Activated T-cell treated with anti-CD3 and anti-CD28 coated beads, Interleukin-2, amount 50 U/mL, for 72 hours (primary cell): Measurements from ENCODE around the gene FAM241B. TPM values are rescaled to one million over a fixed set of nuclear protein-coding genes. Genes with fewer than 3 reads are reported as not detected.

Experiments
- ATAC-seq, 2 donors: fragments of 150-1000 bp; cut with Tn5 transposase; replicated peaks in 1 of 2; 2 replicates each; pipeline ENCODE4 v1.10.0; 2021; ENCODE audit warnings: moderate library complexity in 2 of 2, mild to moderate bottlenecking in 1 of 2
- DNase-seq, 2 donors: peaks; one replicate each; pipeline ENCODE4 v3.0.0; 2021 to 2022; ENCODE audit warnings: mixed read lengths in 1 of 2
- H3K27ac Mint-ChIP-seq: one replicate; pipeline ENCODE4 v1.8.0; 2022; ENCODE audit warnings: mild to moderate bottlenecking, moderate library complexity, mixed read lengths
- H3K27me3 Mint-ChIP-seq: one replicate; pipeline ENCODE4 v1.8.0; 2022; ENCODE audit warnings: low read depth, mixed read lengths
- H3K36me3 Mint-ChIP-seq, 2 donors: one replicate each; pipeline ENCODE4 v1.8.0; 2022; ENCODE audit warnings: mixed read lengths in 2 of 2, mild to moderate bottlenecking in 1 of 2; ENCODE audit not compliant: insufficient read depth in 2 of 2
- H3K4me1 Mint-ChIP-seq: one replicate; pipeline ENCODE4 v1.8.0; 2022; ENCODE audit warnings: low read depth, mixed read lengths
- H3K4me3 Mint-ChIP-seq, 2 donors: one replicate each; pipeline ENCODE4 v1.8.0; 2022; ENCODE audit warnings: mild to moderate bottlenecking in 2 of 2, mixed read lengths in 2 of 2, moderate library complexity in 2 of 2
- H3K9me3 Mint-ChIP-seq, 2 donors: one replicate each; pipeline ENCODE4 v1.8.0; 2022; ENCODE audit warnings: mixed read lengths in 2 of 2
- total RNA-seq, 2 donors: library from RNA; stranded (reverse); gene quantifications; one replicate each; pipeline ENCODE4 v1.2.3, GENCODE V29; 2022

Gene FAM241B
- total RNA-seq, 2 donors from 2014 or later, result 10.9 to 11.8 TPM

DNA sequence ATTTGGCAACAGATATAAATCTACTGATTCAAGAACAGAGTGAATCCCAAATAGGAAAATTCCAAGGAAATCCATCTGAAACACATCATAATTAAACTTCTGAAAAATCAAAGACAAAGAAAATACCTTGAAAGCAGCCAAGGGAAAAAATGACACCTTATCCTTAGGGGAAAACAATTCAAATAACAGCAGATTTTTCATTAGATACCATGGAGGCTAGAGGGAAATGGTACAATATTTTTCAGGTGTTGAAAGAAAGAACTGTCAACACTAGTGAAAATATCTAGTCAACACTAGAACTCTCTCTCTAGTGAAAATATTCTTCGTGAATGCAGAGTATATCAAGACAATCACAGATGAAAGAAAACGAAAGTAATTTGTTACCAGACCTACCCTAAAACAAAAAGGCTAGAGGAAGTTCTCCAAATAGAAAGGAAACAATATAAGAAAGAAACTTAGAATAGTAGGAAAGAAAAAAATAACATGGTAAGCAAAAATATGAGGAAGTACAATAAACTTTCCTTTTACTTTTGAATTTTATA lies 5.7 kb upstream of the FAM241B start:
- peak overlapping the region in 1 of 2 donors; percentile 17 for H3K4me3 Mint-ChIP-seq
- DNase-seq (no peak), ATAC-seq (no peak)
- peaks cover 17% of the 10 kb centered on the region for H3K4me1 Mint-ChIP-seq
- H3K9me3 Mint-ChIP-seq, result peaks cover 9 to 13% of the 10 kb centered on the region in 2 donors
- H3K27ac Mint-ChIP-seq, result no peak overlapping the region
- no peaks in the 10 kb centered on the region for H3K27me3 Mint-ChIP-seq
- peaks cover 5 to 9% of the 10 kb centered on the region in 2 donors for H3K36me3 Mint-ChIP-seq

DNA sequence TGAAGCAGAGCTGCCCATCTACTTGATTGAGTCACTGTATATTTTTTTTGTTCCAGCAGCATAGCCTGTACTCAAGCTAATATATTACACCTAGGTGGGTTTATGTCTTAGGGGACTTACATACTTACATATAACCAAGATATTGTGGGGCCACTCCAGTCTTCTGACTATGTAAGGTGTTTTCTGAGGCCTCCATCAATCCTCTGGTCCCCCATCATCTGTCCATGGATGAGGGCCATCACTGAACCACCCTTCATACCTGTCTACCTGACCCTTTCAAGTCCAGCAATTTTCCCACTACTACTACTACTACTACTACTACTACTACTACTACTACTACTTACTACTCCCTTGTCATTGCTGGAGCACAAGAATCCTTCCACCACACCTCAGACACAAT lies 3.2 kb upstream of the FAM241B start:
- no peak overlapping the region for H3K4me3 Mint-ChIP-seq
- no peak for DNase-seq
- peaks cover 5 to 9% of the 10 kb centered on the region in 2 donors for H3K36me3 Mint-ChIP-seq
- H3K9me3 Mint-ChIP-seq, result peaks cover 9 to 13% of the 10 kb centered on the region in 2 donors
- no peak for ATAC-seq
- H3K4me1 Mint-ChIP-seq, result peaks cover 10% of the 10 kb centered on the region
- no peaks in the 10 kb centered on the region for H3K27me3 Mint-ChIP-seq
- H3K27ac Mint-ChIP-seq, result no peak overlapping the region

DNA sequence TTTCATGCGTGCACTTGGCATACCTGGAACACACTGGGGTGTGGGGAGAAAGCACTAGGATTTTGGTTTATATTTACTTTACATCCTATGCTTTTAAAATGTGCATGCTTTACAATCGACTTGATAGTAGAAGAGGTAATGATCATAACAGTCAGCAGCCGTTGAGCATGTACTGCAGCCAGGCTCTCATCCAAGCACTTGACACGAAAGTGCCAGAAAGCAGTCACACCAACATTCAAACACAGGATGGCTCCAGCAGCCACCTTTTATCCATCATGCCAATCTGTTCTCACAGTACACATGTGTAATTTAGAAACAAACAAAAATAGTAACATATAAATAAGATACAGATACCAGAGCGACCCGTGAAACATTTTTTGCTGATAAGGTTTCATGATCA lies 1.2 kb upstream of the FAM241B start:
- Mint-ChIP-seq H3K4me3 (peak overlapping the region; percentile 11 to 29), H3K36me3 (peaks cover 3% of the 10 kb centered on the region in 2 donors), H3K4me1 (peaks cover 6% of the 10 kb centered on the region), H3K27me3 (no peaks in the 10 kb centered on the region), H3K9me3 (peaks cover 2 to 5% of the 10 kb centered on the region in 2 donors), H3K27ac (peak overlapping the region; percentile 44)
- DNase-seq, result no peak
- ATAC-seq, result no peak

DNA sequence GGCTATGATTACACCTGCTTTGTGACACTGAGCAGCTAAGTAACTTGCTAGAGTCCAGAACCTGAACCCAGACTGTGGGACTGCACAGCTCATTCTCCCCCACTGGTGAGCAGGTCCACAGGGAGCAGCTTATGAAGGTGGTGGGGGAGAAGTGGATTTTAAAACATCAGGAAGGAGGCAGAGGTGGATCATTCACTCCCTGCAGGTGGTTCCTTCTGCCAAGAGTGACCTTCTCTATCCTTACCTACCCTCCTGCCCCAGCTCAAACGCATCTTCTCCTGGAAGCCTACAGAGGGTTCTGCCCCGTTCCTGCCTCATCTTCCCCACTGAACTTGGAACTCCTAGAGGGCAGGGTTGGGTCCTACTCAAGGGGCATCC lies 539 bp upstream of the FAM241B start:
- ATAC-seq, result peak in 1 of 2 donors; percentile 5
- no peak for DNase-seq
- H3K9me3 Mint-ChIP-seq, result peaks cover under 1 to 2% of the 10 kb centered on the region in 2 donors
- peaks cover under 1% of the 10 kb centered on the region for H3K4me1 Mint-ChIP-seq
- H3K27ac Mint-ChIP-seq, result no peak overlapping the region
- H3K36me3 Mint-ChIP-seq, result peaks cover 0 to 2% of the 10 kb centered on the region in 2 donors
- H3K4me3 Mint-ChIP-seq, result peak overlapping the region; percentile 71 to 78
- H3K27me3 Mint-ChIP-seq, result no peaks in the 10 kb centered on the region

DNA sequence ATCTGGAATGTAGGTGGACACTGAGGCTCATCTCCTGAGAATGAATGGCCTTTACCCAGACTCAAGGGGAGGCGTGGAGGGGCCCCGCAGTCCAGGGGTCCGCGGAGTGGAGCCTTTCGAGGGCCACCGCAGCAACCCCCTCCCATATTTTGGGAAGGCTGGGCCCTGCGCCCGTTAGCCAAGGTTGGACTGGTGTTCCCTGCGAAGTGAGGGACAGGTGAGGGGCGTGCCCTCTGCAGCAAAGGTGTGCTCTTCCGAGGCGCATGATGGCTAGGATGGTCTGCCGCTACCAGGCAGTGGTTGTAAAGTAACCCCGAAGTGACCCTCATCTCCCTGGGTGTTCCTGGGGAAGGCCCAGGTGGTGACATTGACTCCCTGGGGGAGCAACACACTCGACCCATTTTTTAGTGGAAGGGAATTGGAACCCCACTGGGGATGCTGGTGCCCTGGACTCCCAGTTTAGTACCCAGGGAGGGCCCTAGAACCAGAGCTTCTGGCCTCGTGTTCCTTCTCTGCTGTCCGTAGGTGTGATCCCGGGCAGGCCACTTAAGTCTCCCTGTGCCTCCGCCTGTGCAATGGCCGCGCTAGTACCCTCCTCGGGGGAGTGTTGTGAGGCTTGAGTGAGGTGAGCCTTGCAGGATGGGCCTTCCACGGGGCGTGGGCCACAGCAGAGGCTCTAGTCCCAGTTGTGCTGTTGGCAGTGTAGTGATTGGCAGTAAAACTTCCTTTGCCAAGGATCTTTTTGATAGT lies 779 bp downstream of the FAM241B start:
- no peak for DNase-seq
- Mint-ChIP-seq H3K27me3 (no peaks in the 10 kb centered on the region), H3K9me3 (no peaks in the 10 kb centered on the region), H3K4me3 (peak overlapping the region; percentile 68 to 76), H3K27ac (no peak overlapping the region), H3K4me1 (no peaks in the 10 kb centered on the region), H3K36me3 (peaks cover 0 to 2% of the 10 kb centered on the region in 2 donors)
- no peak for ATAC-seq

DNA sequence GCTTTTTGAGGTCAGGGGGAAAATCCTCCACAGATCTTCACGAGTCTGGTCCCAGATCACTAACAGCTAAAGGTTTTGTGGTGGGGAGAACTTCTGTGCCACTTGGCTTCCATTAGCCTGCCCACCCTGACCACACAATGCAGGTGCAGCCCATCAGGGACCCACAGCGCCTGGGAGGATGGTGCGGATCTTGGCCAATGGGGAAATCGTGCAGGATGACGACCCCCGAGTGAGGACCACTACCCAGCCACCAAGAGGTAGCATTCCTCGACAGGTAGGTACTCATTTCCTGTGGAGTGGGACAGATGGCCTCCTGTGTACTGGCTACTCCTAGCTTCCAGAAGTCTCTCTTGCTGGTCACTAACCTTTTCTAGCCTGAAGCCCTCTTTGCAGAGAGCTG lies 1.5 kb downstream of the FAM241B start:
- H3K4me1 Mint-ChIP-seq, result no peaks in the 10 kb centered on the region

DNA sequence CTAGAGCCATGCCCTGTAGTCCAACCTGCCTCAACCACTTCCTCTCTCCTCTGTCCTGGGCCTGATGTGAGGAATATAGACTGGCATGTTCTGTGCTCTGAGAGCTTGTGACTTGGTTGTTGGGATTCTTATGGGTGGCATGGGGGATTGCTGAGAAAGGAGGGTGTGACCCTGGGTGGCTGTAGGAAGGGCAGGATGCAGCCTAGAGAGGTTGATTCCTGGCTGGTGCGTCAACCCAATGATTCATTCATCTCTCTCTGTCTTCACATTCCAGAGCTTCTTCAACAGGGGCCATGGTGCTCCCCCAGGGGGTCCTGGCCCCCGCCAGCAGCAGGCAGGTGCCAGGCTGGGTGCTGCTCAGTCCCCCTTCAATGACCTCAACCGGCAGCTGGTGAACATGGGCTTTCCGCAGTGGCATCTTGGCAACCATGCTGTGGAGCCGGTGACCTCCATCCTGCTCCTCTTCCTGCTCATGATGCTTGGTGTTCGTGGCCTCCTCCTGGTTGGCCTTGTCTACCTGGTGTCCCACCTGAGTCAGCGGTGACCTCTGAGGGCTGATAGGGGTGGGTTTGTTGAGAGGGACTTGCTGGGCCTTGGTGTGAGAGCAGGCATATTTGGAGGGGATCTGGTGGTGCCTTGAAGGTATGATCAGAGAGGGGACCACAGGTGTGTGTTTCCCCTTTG lies 2.6 kb downstream of the FAM241B start:
- H3K36me3 Mint-ChIP-seq, result peaks cover 0 to 2% of the 10 kb centered on the region in 2 donors
- no peaks in the 10 kb centered on the region for H3K4me1 Mint-ChIP-seq
- H3K9me3 Mint-ChIP-seq, result no peaks in the 10 kb centered on the region
- H3K27me3 Mint-ChIP-seq, result no peaks in the 10 kb centered on the region
- no peak overlapping the region for H3K4me3 Mint-ChIP-seq
- ATAC-seq, result no peak
- DNase-seq, result no peak
- H3K27ac Mint-ChIP-seq, result no peak overlapping the region

More for the DNA sequence above, 1.5 kb downstream of the FAM241B start:
- Mint-ChIP-seq H3K9me3 (no peaks in the 10 kb centered on the region), H3K36me3 (peaks cover 0 to 2% of the 10 kb centered on the region in 2 donors), H3K27me3 (no peaks in the 10 kb centered on the region), H3K27ac (no peak overlapping the region), H3K4me3 (peak overlapping the region; percentile 68 to 76)
- no peak for ATAC-seq
- DNase-seq, result no peak

DNA sequence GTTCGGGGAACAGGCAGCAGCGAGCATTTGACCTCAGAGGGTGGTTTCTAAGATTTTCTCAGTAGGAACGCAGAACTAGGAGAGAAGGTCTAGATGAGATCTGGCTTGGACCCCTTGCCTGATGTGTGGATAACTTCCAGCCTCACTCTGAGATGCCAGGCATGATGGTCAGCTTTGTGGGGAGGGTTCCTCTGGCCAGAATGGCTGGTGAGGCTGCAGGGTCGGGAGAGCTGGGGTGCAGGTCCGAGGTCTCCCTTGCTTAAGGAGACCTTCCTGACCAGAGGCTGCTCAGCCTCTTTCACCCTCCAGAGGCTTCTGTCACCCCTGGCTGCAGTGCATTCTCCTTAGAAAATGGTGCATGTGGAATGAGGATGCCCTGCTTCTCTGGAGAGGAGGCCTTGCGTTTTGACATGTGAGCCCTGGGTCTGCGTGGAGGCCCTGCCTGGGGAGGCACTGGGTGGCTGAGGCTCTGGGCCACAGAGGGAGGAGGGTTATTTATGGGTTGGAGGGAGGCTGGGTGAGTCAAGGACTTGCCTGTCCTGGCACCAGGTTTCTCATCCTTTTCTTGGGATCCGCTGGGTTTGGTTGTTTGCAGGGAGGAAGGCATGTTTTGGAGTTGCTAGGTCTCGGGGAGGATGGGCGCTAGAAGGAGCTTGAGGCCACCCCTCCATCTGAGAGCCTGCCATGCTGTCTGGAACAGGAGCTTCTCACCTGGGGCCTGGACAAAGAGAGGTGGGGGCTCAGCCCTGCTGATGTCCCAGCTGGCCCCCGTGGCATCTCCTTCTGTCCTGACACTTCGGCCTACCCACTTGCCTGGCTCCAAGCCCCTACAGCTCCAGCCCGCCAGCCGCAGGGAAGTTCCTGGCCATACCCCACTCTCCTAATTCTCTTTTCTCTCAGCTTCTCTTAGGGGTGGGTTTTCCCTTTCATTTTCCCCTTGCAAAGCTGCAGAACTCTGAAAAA lies 3.9 kb downstream of the FAM241B start:
- Mint-ChIP-seq H3K27me3 (no peaks in the 10 kb centered on the region), H3K4me1 (no peaks in the 10 kb centered on the region), H3K27ac (no peak overlapping the region), H3K36me3 (peaks cover 0 to 2% of the 10 kb centered on the region in 2 donors), H3K9me3 (no peaks in the 10 kb centered on the region), H3K4me3 (no peak overlapping the region)
- ATAC-seq, result no peak
- no peak for DNase-seq

DNA sequence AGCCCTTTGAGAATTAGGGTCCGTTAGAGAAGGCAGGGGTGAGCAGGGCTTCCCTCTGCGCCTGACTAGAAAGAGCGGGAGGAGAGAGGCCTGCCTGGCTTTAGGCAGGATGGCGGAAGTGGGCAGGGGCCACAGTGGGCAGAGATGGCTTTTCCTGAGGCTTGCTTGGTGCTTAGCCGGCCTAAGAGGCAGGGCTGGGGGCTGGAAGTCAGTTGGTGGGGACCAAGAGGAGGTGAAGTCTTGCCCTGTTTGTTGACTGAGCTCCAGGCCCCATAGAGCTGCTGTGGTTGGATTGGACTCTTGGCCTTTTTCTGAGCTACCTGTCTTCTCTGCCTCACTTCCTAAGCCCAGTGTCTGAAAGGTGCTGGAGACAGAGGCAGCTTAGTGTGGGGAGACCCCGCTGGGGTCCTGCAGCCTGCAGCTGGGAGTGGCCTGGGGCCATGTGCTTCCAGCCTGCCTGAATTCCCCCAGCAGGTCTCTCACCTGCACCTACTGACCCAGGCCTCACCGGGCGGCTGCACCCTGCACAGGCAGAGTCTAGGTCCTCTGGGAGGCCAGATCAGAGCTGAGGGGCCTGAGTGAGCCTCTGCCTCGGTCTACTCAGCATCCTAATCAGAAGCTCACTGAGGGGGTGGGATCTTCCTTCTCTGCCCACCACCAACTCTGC lies 4.8 kb downstream of the FAM241B start:
- Mint-ChIP-seq H3K27me3 (no peaks in the 10 kb centered on the region), H3K4me1 (no peaks in the 10 kb centered on the region), H3K27ac (no peak overlapping the region), H3K9me3 (no peaks in the 10 kb centered on the region), H3K4me3 (no peak overlapping the region), H3K36me3 (peaks cover 0 to 2% of the 10 kb centered on the region in 2 donors)
- no peak for ATAC-seq
- no peak for DNase-seq

DNA sequence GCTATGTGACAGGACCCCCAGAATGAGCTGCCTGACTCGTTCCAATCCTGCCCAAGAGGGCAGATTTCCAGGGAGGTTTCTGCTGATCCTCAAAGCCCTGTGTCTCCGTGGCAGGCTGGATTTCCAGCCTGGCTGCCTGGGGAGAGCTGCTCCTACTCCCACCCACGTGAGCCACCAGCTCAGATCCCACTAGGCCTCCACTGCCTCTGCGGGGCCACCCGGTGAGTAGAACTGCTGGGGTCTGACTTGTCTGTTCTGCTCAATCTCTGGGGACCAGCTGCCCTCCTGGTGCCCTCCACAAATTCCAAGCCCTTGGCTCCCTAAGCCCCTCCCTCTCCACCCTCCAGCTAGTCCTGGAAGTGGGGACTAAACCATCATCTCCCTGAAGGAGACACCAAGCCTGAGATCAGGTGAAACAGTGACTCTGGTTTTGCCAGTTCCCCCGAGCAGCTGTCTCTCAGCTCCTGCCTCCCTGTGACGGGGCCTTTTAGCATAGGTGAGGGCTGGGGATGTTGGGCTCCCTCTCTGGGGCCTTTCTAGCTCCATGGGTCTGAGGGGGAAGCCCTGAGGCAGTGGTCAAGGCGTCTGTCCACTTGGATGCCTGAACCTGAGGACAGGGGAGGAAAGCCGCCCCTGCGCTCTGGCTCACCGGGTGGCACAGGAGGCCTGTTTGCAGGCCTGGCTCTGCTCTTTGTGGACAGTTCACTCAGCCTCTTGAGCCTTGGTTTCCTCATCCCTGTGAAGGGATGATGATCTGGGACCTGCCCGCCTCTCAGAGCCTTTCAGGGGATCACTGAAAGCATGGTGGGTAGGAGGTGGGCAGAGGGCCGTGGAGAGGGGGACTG lies 5.6 kb downstream of the FAM241B start:
- ATAC-seq (no peak), DNase-seq (no peak)
- Mint-ChIP-seq H3K36me3 (peaks cover 0 to 2% of the 10 kb centered on the region in 2 donors), H3K4me3 (no peak overlapping the region), H3K9me3 (no peaks in the 10 kb centered on the region), H3K27ac (no peak overlapping the region), H3K27me3 (no peaks in the 10 kb centered on the region), H3K4me1 (no peaks in the 10 kb centered on the region)

DNA sequence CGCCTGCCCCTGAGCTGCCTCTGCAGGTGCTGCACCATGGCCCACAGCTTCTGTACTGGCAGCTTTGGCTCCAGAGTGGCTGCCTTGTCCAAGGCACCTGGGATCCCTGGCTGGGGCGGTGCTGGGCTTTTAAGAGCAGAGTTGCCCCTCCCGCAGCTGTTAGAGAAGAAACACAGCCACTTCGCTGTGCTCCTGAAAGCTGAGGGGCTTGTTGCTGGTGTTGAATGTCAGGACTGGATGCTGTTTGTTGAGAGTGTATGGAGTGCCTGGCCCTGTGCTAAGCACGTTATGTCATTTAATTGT lies 6.2 kb downstream of the FAM241B start:
- Mint-ChIP-seq H3K27ac (no peak overlapping the region), H3K36me3 (peaks cover 0 to 2% of the 10 kb centered on the region in 2 donors), H3K27me3 (no peaks in the 10 kb centered on the region), H3K9me3 (no peaks in the 10 kb centered on the region), H3K4me3 (no peak overlapping the region), H3K4me1 (no peaks in the 10 kb centered on the region)
- DNase-seq (no peak), ATAC-seq (no peak)
